Measurements from ENCODE around the gene RPL41. TPM values are rescaled to one million over a fixed set of nuclear protein-coding genes. Genes with fewer than 3 reads are reported as not detected.

The RPL41 gene
- polyA plus RNA-seq, 3 donors from 2014 or later = 2,591 to 7,233 (median 3,803) TPM

- Mint-ChIP-seq H3K4me1 (peaks cover 2 to 17% of the 10 kb centered on the region in 2 donors), H3K27me3 (ENCODE audit: low read depth in 3 of 3) (peaks cover 2 to 4% (median 2%) of the 10 kb centered on the region in 3 donors), H3K9me3 (no peaks in the 10 kb centered on the region), H3K4me3 (no peak overlapping the region), H3K27ac (peak overlapping the region in 5 of 6 donors; percentile 9 to 72 (median 39)), H3K36me3 (peaks cover 23 to 42% (median 26%) of the 10 kb centered on the region in 3 donors)
- no peak for DNase-seq
Measured at GRCh38 chr12:56143870-56144269, 27.4 kb downstream of the RPL41 start.

- Mint-ChIP-seq H3K9me3 (no peaks in the 10 kb centered on the region), H3K27ac (peak overlapping the region in 2 of 6 donors; percentile 34 to 50), H3K36me3 (peaks cover 19 to 36% (median 25%) of the 10 kb centered on the region in 3 donors), H3K4me3 (no peak overlapping the region), H3K4me1 (peaks cover 1 to 14% of the 10 kb centered on the region in 2 donors), H3K27me3 (ENCODE audit: low read depth in 3 of 3) (peaks cover 2 to 4% (median 2%) of the 10 kb centered on the region in 3 donors)
- no peak for DNase-seq
Measured at GRCh38 chr12:56145217-56145616, 28.8 kb downstream of the RPL41 start.

GRCh38 chr12:56146492-56147460, 30.3 kb downstream of the RPL41 start:
- Mint-ChIP-seq H3K4me3 (no peak overlapping the region), H3K9me3 (no peaks in the 10 kb centered on the region), H3K27ac (peak overlapping the region in 3 of 6 donors; percentile 2 to 59 (median 48)), H3K4me1 (peaks cover 14 to 18% of the 10 kb centered on the region in 2 donors), H3K36me3 (peaks cover 11 to 26% (median 14%) of the 10 kb centered on the region in 3 donors), H3K27me3 (ENCODE audit: low read depth in 3 of 3) (peaks cover 5 to 6% (median 6%) of the 10 kb centered on the region in 3 donors)
- no peak for DNase-seq

GRCh38 chr12:56150563-56150962, 34.1 kb downstream of the RPL41 start:
- Mint-ChIP-seq H3K4me3 (peak overlapping the region in 4 of 5 donors; percentile 19 to 92 (median 76)), H3K9me3 (no peaks in the 10 kb centered on the region), H3K27ac (peak overlapping the region; percentile 90 to 98 (median 96)), H3K36me3 (no peaks in the 10 kb centered on the region), H3K27me3 (ENCODE audit: low read depth in 3 of 3) (peaks cover 3 to 18% (median 6%) of the 10 kb centered on the region in 3 donors), H3K4me1 (peaks cover 28 to 30% of the 10 kb centered on the region in 2 donors)
- no peak for DNase-seq

- DNase-seq = peak; percentile 38 to 50 (median 47)
- H3K36me3 Mint-ChIP-seq = no peaks in the 10 kb centered on the region
- H3K9me3 Mint-ChIP-seq = no peaks in the 10 kb centered on the region
- peaks cover 3 to 20% (median 5%) of the 10 kb centered on the region in 3 donors for H3K27me3 Mint-ChIP-seq (ENCODE audit: low read depth in 3 of 3)
- H3K4me3 Mint-ChIP-seq = peak overlapping the region; percentile 89 to 94 (median 92)
- peaks cover 30 to 33% of the 10 kb centered on the region in 2 donors for H3K4me1 Mint-ChIP-seq
- peak overlapping the region; percentile 90 to 98 (median 96) for H3K27ac Mint-ChIP-seq
Measured at GRCh38 chr12:56151672-56152131, 35.3 kb downstream of the RPL41 start.

- peaks cover 5 to 20% (median 5%) of the 10 kb centered on the region in 3 donors for H3K27me3 Mint-ChIP-seq (ENCODE audit: low read depth in 3 of 3)
- peak within 1 kb of the TSS; percentile 90 to 98 (median 96) for H3K27ac Mint-ChIP-seq
- no peaks in the 10 kb centered on the region for H3K36me3 Mint-ChIP-seq
- H3K9me3 Mint-ChIP-seq = no peaks in the 10 kb centered on the region
- peak within 1 kb of the TSS; percentile 89 to 94 (median 92) for H3K4me3 Mint-ChIP-seq
- peak; percentile 87 to 88 (median 87) for DNase-seq
- peaks cover 33 to 36% of the 10 kb centered on the region in 2 donors for H3K4me1 Mint-ChIP-seq
Measured at GRCh38 chr12:56152132-56152755, 35.8 kb downstream of the RPL41 start, which contains the start of gene MYL6B. Gene MYL6B, plus strand, starts transcription at chr12:56152587. Its CDS starts 1,332 bp downstream, at chr12:56153919.

GRCh38 chr12:56152756-56153677, 36.6 kb downstream of the RPL41 start:
- H3K4me3 Mint-ChIP-seq = peak overlapping the region; percentile 89 to 94 (median 92)
- H3K9me3 Mint-ChIP-seq = no peaks in the 10 kb centered on the region
- H3K36me3 Mint-ChIP-seq = no peaks in the 10 kb centered on the region
- H3K4me1 Mint-ChIP-seq = peaks cover 39 to 44% of the 10 kb centered on the region in 2 donors
- H3K27ac Mint-ChIP-seq = peak overlapping the region; percentile 90 to 98 (median 96)
- H3K27me3 Mint-ChIP-seq (ENCODE audit: low read depth in 3 of 3) = peaks cover 5 to 20% (median 6%) of the 10 kb centered on the region in 3 donors
- DNase-seq = no peak

GRCh38 chr12:56153678-56154065, 37.2 kb downstream of the RPL41 start:
- Mint-ChIP-seq H3K4me1 (peaks cover 41 to 49% of the 10 kb centered on the region in 2 donors), H3K36me3 (no peaks in the 10 kb centered on the region), H3K27me3 (ENCODE audit: low read depth in 3 of 3) (peaks cover 8 to 25% (median 10%) of the 10 kb centered on the region in 3 donors), H3K4me3 (peak overlapping the region in 2 of 5 donors; percentile 92 to 94), H3K9me3 (no peaks in the 10 kb centered on the region), H3K27ac (peak overlapping the region in 2 of 6 donors; percentile 28 to 98)
- DNase-seq = no peak

GRCh38 chr12:56154246-56154771, 37.9 kb downstream of the RPL41 start:
- H3K27me3 Mint-ChIP-seq (ENCODE audit: low read depth in 3 of 3) = peaks cover 8 to 29% (median 12%) of the 10 kb centered on the region in 3 donors
- H3K36me3 Mint-ChIP-seq = no peaks in the 10 kb centered on the region
- no peaks in the 10 kb centered on the region for H3K9me3 Mint-ChIP-seq
- peak overlapping the region in 1 of 5 donors; percentile 4 for H3K4me3 Mint-ChIP-seq
- peak overlapping the region in 1 of 6 donors; percentile 59 for H3K27ac Mint-ChIP-seq
- H3K4me1 Mint-ChIP-seq = peaks cover 47 to 56% of the 10 kb centered on the region in 2 donors
- no peak for DNase-seq

GRCh38 chr12:56154818-56155217, 38.4 kb downstream of the RPL41 start:
- Mint-ChIP-seq H3K9me3 (no peaks in the 10 kb centered on the region), H3K27me3 (ENCODE audit: low read depth in 3 of 3) (peaks cover 8 to 31% (median 13%) of the 10 kb centered on the region in 3 donors), H3K36me3 (peaks cover under 1 to 2% (median 2%) of the 10 kb centered on the region in 3 donors), H3K4me1 (peaks cover 52 to 61% of the 10 kb centered on the region in 2 donors), H3K27ac (no peak overlapping the region), H3K4me3 (peak overlapping the region in 3 of 5 donors; percentile 7 to 19 (median 11))
- no peak for DNase-seq

- Mint-ChIP-seq H3K4me1 (peaks cover 58 to 66% of the 10 kb centered on the region in 2 donors), H3K36me3 (peaks cover 6 to 7% (median 7%) of the 10 kb centered on the region in 3 donors), H3K27ac (peak overlapping the region in 1 of 6 donors; percentile 59), H3K27me3 (ENCODE audit: low read depth in 3 of 3) (peaks cover 8 to 35% (median 16%) of the 10 kb centered on the region in 3 donors), H3K4me3 (peak overlapping the region in 4 of 5 donors; percentile 8 to 47 (median 26)), H3K9me3 (no peaks in the 10 kb centered on the region)
- no peak for DNase-seq
Measured at GRCh38 chr12:56155256-56155845, 38.9 kb downstream of the RPL41 start.
